HepG2 (cell line): ENCODE results near the gene EPN3. TPM values are rescaled to one million over a fixed set of nuclear protein-coding genes. Genes with fewer than 3 reads are reported as not detected.
A peak's percentile ranks its signal among the peaks of the same experiment; 100 is the strongest.

Experiments
- ATAC-seq: fragments of 200-7000 bp; cut with Tn5 transposase; 3 replicates; pipeline ENCODE4 v1.9.1; 2020; ENCODE audit warnings: mild to moderate bottlenecking, moderate library complexity
- BruUV-seq: library from RNA; stranded (reverse); fragments of 400-500 nt; replicated peaks from 2 replicates; lab custom pipeline; 2021; lab: Mats Ljungman, UMichigan
- CTCF ChIA-PET: fragments of 300-600 bp; formaldehyde crosslinking; extraction: SDS; loops from one replicate; lab custom pipeline; 2021; ENCODE audit warnings: low total read pairs, inconsistent platforms, low intra/inter-chr PET ratio; lab: Yijun Ruan, JAX
- POLR2A ChIA-PET: fragments of 350-600 bp; sonication (Branson Sonifier 250); formaldehyde crosslinking; loops from one replicate; lab custom pipeline; 2020; ENCODE audit warnings: antibody characterized with exemption, inconsistent platforms; lab: Yijun Ruan, JAX
- DNase-seq: peaks from one replicate; pipeline ENCODE4 v3.0.0-alpha.2; 2015; ENCODE audit warnings: low spot score
- FAIRE-seq: peaks from 3 replicates; lab custom pipeline; 2011; peaks lifted over from hg19 to GRCh38; lab: Jason Lieb, UNC
- H2AFZ ChIP-seq: one replicate; pipeline ENCODE4 v1.6.1; 2011; ENCODE audit warnings: low read length, inconsistent platforms
- H3K27ac ChIP-seq: fragments of 300-600 bp; 3 replicates; pipeline ENCODE4 v1.8.0; 2011; ENCODE audit warnings: mixed run types, mild to moderate bottlenecking, mixed read lengths, low read length, inconsistent platforms; ENCODE audit not compliant: insufficient read depth; ENCODE audit errors: extremely low read length
- H3K27me3 ChIP-seq, 2 experiments: fragments of 200-600 bp in 1 of 2; 2 replicates in 1 of 2; 3 replicates in 1 of 2; pipeline versions ENCODE4 v1.6.0 to v1.8.0; 2011; ENCODE audit warnings: low read length in 2 of 2, mild to moderate bottlenecking in 2 of 2, moderate library complexity in 2 of 2, inconsistent platforms in 1 of 2; ENCODE audit not compliant: insufficient read depth in 2 of 2, control insufficient read depth in 1 of 2
- H3K36me3 ChIP-seq, 2 experiments: fragments of 200-600 bp in 1 of 2; replicated peaks in 1 of 2; 2 replicates in 1 of 2; 3 replicates in 1 of 2; pipeline versions ENCODE4 v1.5.1 to v1.8.0; 2011; ENCODE audit warnings: low read length in 2 of 2, inconsistent platforms in 1 of 2; ENCODE audit not compliant: insufficient read depth in 2 of 2, control insufficient read depth in 1 of 2
- H3K4me1 ChIP-seq: 2 replicates; pipeline ENCODE4 v1.5.1; 2012; ENCODE audit warnings: low read length, inconsistent platforms; ENCODE audit not compliant: insufficient read depth
- H3K4me2 ChIP-seq: 2 replicates; pipeline ENCODE4 v1.6.0; 2011; ENCODE audit warnings: low read depth, low read length, inconsistent platforms
- H3K4me3 ChIP-seq, 3 experiments: fragments of 200-600 bp in 1 of 3; sonication (generic), shearing (Covaris generic) in 1 of 3; replicated peaks in 1 of 3; 2 replicates each; pipeline ENCODE4 v1.5.1; 2011 to 2016; ENCODE audit warnings: low read length in 3 of 3, inconsistent platforms in 2 of 3, low read depth in 2 of 3, mild to moderate bottlenecking in 2 of 3, control low read depth in 1 of 3, mixed read lengths in 1 of 3; ENCODE audit not compliant: insufficient read depth in 1 of 3
- H3K79me2 ChIP-seq: one replicate; pipeline ENCODE4 v1.6.1; 2011; ENCODE audit warnings: low read length, inconsistent platforms; ENCODE audit not compliant: insufficient read depth
- H3K9ac ChIP-seq: 2 replicates; pipeline ENCODE4 v1.6.0; 2011; ENCODE audit warnings: mild to moderate bottlenecking, low read depth, low read length, inconsistent platforms; ENCODE audit not compliant: insufficient read depth
- H3K9me3 ChIP-seq: 2 replicates; pipeline ENCODE4 v1.5.1; 2012; ENCODE audit warnings: mild to moderate bottlenecking, low read length
- H4K20me1 ChIP-seq: 2 replicates; pipeline ENCODE4 v1.6.0; 2011; ENCODE audit warnings: inconsistent platforms, mild to moderate bottlenecking, low read length, moderate library complexity; ENCODE audit not compliant: insufficient read depth
- ADNP ChIP-seq: sonication (generic); formaldehyde crosslinking; IDR thresholded peaks from 2 replicates; pipeline ENCODE4 v1.4.0; 2020; ENCODE audit warnings: missing genetic modification reagents
- CHD2 ChIP-seq: IDR thresholded peaks from 2 replicates; pipeline ENCODE4 v1.6.1; 2011; ENCODE audit warnings: low read depth, low read length, improper control_type of control experiment
- HMGXB4 ChIP-seq, 2 experiments: sonication (generic) in 1 of 2; formaldehyde crosslinking in 1 of 2; IDR thresholded peaks; 2 replicates each; pipeline versions ENCODE4 v1.4.0 to v1.6.1; 2018 to 2020; ENCODE audit warnings: missing genetic modification reagents in 2 of 2, borderline replicate concordance in 1 of 2, low read depth in 1 of 2, mild to moderate bottlenecking in 1 of 2, missing biosample characterization in 1 of 2
- HOXA5 ChIP-seq: sonication (generic); formaldehyde crosslinking; IDR thresholded peaks from 2 replicates; pipeline ENCODE4 v1.4.0; 2020; ENCODE audit warnings: missing genetic modification reagents
- MXD3 ChIP-seq: IDR thresholded peaks from 2 replicates; pipeline ENCODE4 v1.6.1; 2016; ENCODE audit warnings: mild to moderate bottlenecking, missing biosample characterization, missing genetic modification reagents
- PHF21A ChIP-seq: sonication (generic); formaldehyde crosslinking; IDR thresholded peaks from 2 replicates; pipeline ENCODE4 v1.5.0; 2020; ENCODE audit warnings: mild to moderate bottlenecking, missing genetic modification reagents
- SAP130 ChIP-seq: IDR thresholded peaks from 2 replicates; pipeline ENCODE4 v1.6.1; 2016; ENCODE audit warnings: low read depth
- SRSF1 ChIP-seq: fragments of 200-400 bp; formaldehyde crosslinking; optimal IDR thresholded peaks from 2 replicates; pipeline ENCODE3; 2017; ENCODE audit warnings: mild to moderate bottlenecking, low read depth, low read length, moderate library complexity
- TMF1 ChIP-seq: sonication (generic); formaldehyde crosslinking; IDR thresholded peaks from 2 replicates; pipeline ENCODE4 v1.8.1; 2022; ENCODE audit warnings: low read depth, missing genetic modification reagents
- ZBTB2 ChIP-seq: sonication (generic); formaldehyde crosslinking; IDR thresholded peaks from 2 replicates; pipeline ENCODE4 v1.8.0; 2022; ENCODE audit warnings: low read depth, missing genetic modification reagents
- ZKSCAN1 ChIP-seq: fragments of 150-350 bp; IDR thresholded peaks from 2 replicates; pipeline ENCODE4 v1.6.1; 2014; ENCODE audit warnings: low read length
- ZMYM3 ChIP-seq: sonication (generic); formaldehyde crosslinking; IDR thresholded peaks from 2 replicates; pipeline ENCODE4 v1.5.1; 2020; ENCODE audit warnings: mild to moderate bottlenecking, missing genetic modification reagents
- ZNF737 ChIP-seq: sonication (generic); formaldehyde crosslinking; IDR thresholded peaks from 2 replicates; pipeline ENCODE4 v1.5.0; 2020; ENCODE audit warnings: missing genetic modification reagents, mild to moderate bottlenecking, borderline replicate concordance
- ZNF784 ChIP-seq: sonication (generic); formaldehyde crosslinking; IDR thresholded peaks from 2 replicates; pipeline ENCODE4 v1.5.1; 2020; ENCODE audit warnings: missing genetic modification reagents, mild to moderate bottlenecking, borderline replicate concordance
- WGBS: methylation state at CpG from one replicate; pipeline ENCODE4 v1.1.6; 2017; ENCODE audit warnings: low lambda C conversion rate; 5-methylcytosine and 5-hydroxymethylcytosine counted together
- in situ Hi-C: cut with HindIII; loops from 2 replicates; pipeline ENCODE4 v1.10.0; 2017; ENCODE audit warnings: low pct_unique_long_range_greater_than_20kb; ENCODE audit not compliant: extremely low pct_ligation_motif_present
- intact Hi-C: fragments of 100-400 bp; cut with micrococcal nuclease; formaldehyde crosslinking; loops from one replicate; pipeline ENCODE4 v1.10.0; 2022; ENCODE audit not compliant: unreplicated experiment
- polyA plus RNA-seq, 8 experiments: library from polyadenylated mRNA; depleted of rRNA in 3 of 8; stranded (reverse) in 7 of 8; unstranded in 1 of 8; fragments of >200 nt; fragmentation: Illumina TruSeq in 4 of 8; extraction: Trizol in 4 of 8; gene quantifications; 2 replicates each; pipeline versions ENCODE4 v1.2.1 to v1.2.3, GENCODE V29; 2011 to 2016; ENCODE audit warnings: low read depth in 4 of 8, missing spikeins in 1 of 8, mixed read lengths in 1 of 8; ENCODE audit not compliant: insufficient read depth in 1 of 8
- total RNA-seq, 5 experiments: library from RNA; depleted of rRNA; stranded (reverse); fragments of >200 nt; fragmentation: Illumina TruSeq; extraction: Trizol; gene quantifications; 2 replicates each; pipeline ENCODE4 v1.2.3, GENCODE V29; 2016; ENCODE audit warnings: low read depth in 1 of 5
- TF ChIP-seq, protein P1 (sequence below): sonication (generic); formaldehyde crosslinking; IDR thresholded peaks from 2 replicates; pipeline ENCODE4 v1.4.0; 2020; ENCODE audit warnings: mild to moderate bottlenecking, missing genetic modification reagents

Gene EPN3
- total and polyA plus RNA-seq, 2 of the 13 experiments (the other 11 are each of a cell fraction or from before 2014, with no cell fraction given), result 0.11 to 0.95 TPM

- Histone ChIP-seq H3K27me3 (no peaks in the 10 kb centered on the region; a peak in 1 of 5 replicates), H4K20me1 (no peaks in the 10 kb centered on the region), H3K36me3 (no peaks in the 10 kb centered on the region), H3K4me1 (peaks cover 71% of the 10 kb centered on the region), H3K4me2 (peak overlapping the region; percentile 97), H2AFZ (no peak overlapping the region), H3K9me3 (no peaks in the 10 kb centered on the region), H3K27ac (peak overlapping the region; percentile 97), H3K79me2 (no peaks in the 10 kb centered on the region), H3K4me3 (peak overlapping the region in 1 of 3 experiments; percentile 87; a peak in 2 of 6 replicates), H3K9ac (no peak overlapping the region; the same call in 1 of the 2 replicates)
- in situ Hi-C loops (loop anchor here (10.0 kb wide), 1 partner anchor 415 kb away; no protein-coding TSS in a partner anchor), intact Hi-C loops (loop anchor here (10.0 kb wide), 1 partner anchor 415 kb away; no protein-coding TSS in a partner anchor)
- no peak for ATAC-seq
- CTCF ChIA-PET, result no interaction called here
- no TSS peak for BruUV-seq
- POLR2A ChIA-PET, result interaction anchor here (1.0 to 3.6 kb wide), 5 partner anchors 9 to 179 kb away, joined by 3 to 20 read pairs (median 4); partner anchors contain the start of gene LUC7L3
- no peak for DNase-seq
- FAIRE-seq, result peak; percentile 40
- 53% methylated on average over 15 of the region's 15 CpGs for WGBS
- TF ChIP-seq HMGXB4 (CRISPR knock-in tag; IDR thresholded peaks at IDR 0.05; ENCODE audit: borderline replicate concordance in 1 of 2, low read depth in 1 of 2) (0 out of 4 replicates have a peak, but pooled peaks of 1 of the 2 experiments have one; percentile 13), SAP130 (peak; percentile 29; the same call in 1 of the 2 replicates), ZMYM3 (CRISPR knock-in tag) (peak; percentile 89), TMF1 (CRISPR knock-in tag) (no peak), ZNF737 (0 out of 2 replicates have a peak, but pooled peaks have one; percentile 33), MXD3 (no peak), HOXA5 (0 out of 2 replicates have a peak, but pooled peaks have one; percentile 10), SRSF1 (peak; percentile 44), ZNF784 (CRISPR knock-in tag) (0 out of 2 replicates have a peak, but pooled peaks have one; percentile 29), PHF21A (CRISPR knock-in tag) (0 out of 2 replicates have a peak, but pooled peaks have one; percentile 10), ADNP (CRISPR knock-in tag) (0 out of 2 replicates have a peak, but pooled peaks have one; percentile 28), ZBTB2 (CRISPR knock-in tag) (no peak), ZKSCAN1 (no peak), CHD2 (no peak)
- TF ChIP-seq, protein P1, sequence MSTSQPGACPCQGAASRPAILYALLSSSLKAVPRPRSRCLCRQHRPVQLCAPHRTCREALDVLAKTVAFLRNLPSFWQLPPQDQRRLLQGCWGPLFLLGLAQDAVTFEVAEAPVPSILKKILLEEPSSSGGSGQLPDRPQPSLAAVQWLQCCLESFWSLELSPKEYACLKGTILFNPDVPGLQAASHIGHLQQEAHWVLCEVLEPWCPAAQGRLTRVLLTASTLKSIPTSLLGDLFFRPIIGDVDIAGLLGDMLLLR (CRISPR knock-in tag), result 0 out of 2 replicates have a peak, but pooled peaks have one; percentile 33
These were observed 7.4 kb downstream of the EPN3 start for GRCh38 chr17:50539762-50540559.
